ENCODE results near the gene PCDH15.

- TF ChIP-seq GATA3 (IDR thresholded peaks at IDR 0.05; ENCODE audit: low read depth, low read length) (no peak), GATA2 (IDR thresholded peaks at IDR 0.05; ENCODE audit: low read depth, low read length) (no peak)
Observed at GRCh38 chr10:54758791-54759190, 42.2 kb downstream of the PCDH15 start.
